Measurements from ENCODE around the gene ASB4.

- TF ChIP-seq TAF1 (IDR thresholded peaks at IDR 0.05; ENCODE audit: borderline replicate concordance, low read depth, low read length) (no peak), POLR2AphosphoS5 (IDR thresholded peaks at IDR 0.05; ENCODE audit: low read depth, low read length) (no peak), POLR2A (IDR thresholded peaks at IDR 0.05; ENCODE audit: low read depth, low read length) (no peak)
Observed at GRCh38 chr7:95436407-95436806, 49.3 kb upstream of the ASB4 start.
